Measurements from ENCODE around the gene SARM1.

GRCh38 chr17:28368915-28369683, 2.4 kb upstream of the SARM1 start:
- TF ChIP-seq MAX (IDR thresholded peaks at IDR 0.05; ENCODE audit: insufficient read depth, insufficient read length) (no peak), POLR2AphosphoS5 (IDR thresholded peaks at IDR 0.05; ENCODE audit: insufficient read depth, low read depth, low read length) (no peak), CTCF (IDR thresholded peaks at IDR 0.05; ENCODE audit: extremely low read depth in 1 of 2, insufficient read depth in 1 of 2, low read depth in 1 of 2, low read length in 2 of 2) (no peak), POLR2A (IDR thresholded peaks at IDR 0.05; ENCODE audit: low read depth, low read length) (no peak), EZH2 (IDR thresholded peaks at IDR 0.05; ENCODE audit: borderline replicate concordance, low read depth, low read length, severe bottlenecking) (no peak)
